HepG2 (cell line): ENCODE data around the gene PRCD. TPM values are rescaled to one million over a fixed set of nuclear protein-coding genes. Genes with fewer than 3 reads are reported as not detected.

Experiments used
- AKNA ChIP-seq: sonication (generic); formaldehyde crosslinking; IDR thresholded peaks from 2 replicates; pipeline ENCODE4 v1.4.0; 2020; ENCODE audit warnings: missing genetic modification reagents, borderline replicate concordance
- ATF1 ChIP-seq: IDR thresholded peaks from 2 replicates; pipeline ENCODE4 v1.6.1; 2016; ENCODE audit warnings: mild to moderate bottlenecking, control low read depth
- CBX5 ChIP-seq: sonication (generic); formaldehyde crosslinking; IDR thresholded peaks from 2 replicates; pipeline ENCODE4 v1.4.0; 2020; ENCODE audit warnings: missing genetic modification reagents, borderline replicate concordance
- CCAR2 ChIP-seq: fragments of 200-400 bp; formaldehyde crosslinking; optimal IDR thresholded peaks from 2 replicates; pipeline ENCODE3; 2018; ENCODE audit warnings: low read depth, mild to moderate bottlenecking, low read length, moderate library complexity
- DRAP1 ChIP-seq: IDR thresholded peaks from 2 replicates; pipeline ENCODE4 v1.6.1; 2016; ENCODE audit warnings: missing genetic modification reagents, missing compliant biosample characterization
- EHMT2 ChIP-seq: fragments of 200-600 bp; sonication (generic); IDR thresholded peaks from 2 replicates; pipeline ENCODE4 v1.7.0; 2017; ENCODE audit warnings: antibody characterized with exemption, low read depth, low read length, borderline replicate concordance
- ETV6 ChIP-seq: sonication (generic); formaldehyde crosslinking; conservative IDR thresholded peaks from 2 replicates; pipeline ENCODE4 v1.4.0; 2020; ENCODE audit warnings: missing genetic modification reagents
- FOXK2 ChIP-seq: fragments of 450-650 bp; IDR thresholded peaks from 2 replicates; pipeline ENCODE4 v1.6.1; 2016
- FOXM1 ChIP-seq: sonication (generic); formaldehyde crosslinking; IDR thresholded peaks from 2 replicates; pipeline ENCODE4 v1.5.0; 2020; ENCODE audit warnings: missing genetic modification reagents
- HDAC2 ChIP-seq: sonication (generic); formaldehyde crosslinking; IDR thresholded peaks from 2 replicates; pipeline ENCODE4 v1.4.0; 2020; ENCODE audit warnings: missing genetic modification reagents
- IKZF5 ChIP-seq: IDR thresholded peaks from 2 replicates; pipeline ENCODE4 v1.6.1; 2018; ENCODE audit warnings: missing genetic modification reagents, mild to moderate bottlenecking, missing compliant biosample characterization
- MXI1 ChIP-seq: IDR thresholded peaks from 3 replicates; pipeline ENCODE4 v1.6.1; 2012; ENCODE audit warnings: low read depth, low read length, inconsistent platforms, borderline replicate concordance
- NFIB ChIP-seq: sonication (generic); formaldehyde crosslinking; IDR thresholded peaks from 2 replicates; pipeline ENCODE4 v1.9.0; 2021; ENCODE audit warnings: missing genetic modification reagents, mild to moderate bottlenecking, borderline replicate concordance
- NFKBIZ ChIP-seq: IDR thresholded peaks from 2 replicates; pipeline ENCODE4 v1.6.1; 2018; ENCODE audit warnings: missing genetic modification reagents, missing compliant biosample characterization
- PCBP2 ChIP-seq: fragments of 200-400 bp; formaldehyde crosslinking; optimal IDR thresholded peaks from 2 replicates; pipeline ENCODE3; 2018; ENCODE audit warnings: low read length, low read depth; ENCODE audit not compliant: poor library complexity, severe bottlenecking
- RARA ChIP-seq: IDR thresholded peaks from 2 replicates; pipeline ENCODE4 v1.6.1; 2016; ENCODE audit warnings: missing genetic modification reagents, missing compliant biosample characterization
- TRIM24 ChIP-seq: sonication (generic); formaldehyde crosslinking; IDR thresholded peaks from 2 replicates; pipeline ENCODE4 v1.8.0; 2022; ENCODE audit warnings: mild to moderate bottlenecking, missing genetic modification reagents
- ZMAT3 ChIP-seq: sonication (generic); formaldehyde crosslinking; conservative IDR thresholded peaks from 2 replicates; pipeline ENCODE4 v1.7.0; 2021; ENCODE audit warnings: missing genetic modification reagents
- ZNF335 ChIP-seq: sonication (generic); formaldehyde crosslinking; IDR thresholded peaks from 2 replicates; pipeline ENCODE4 v1.4.0; 2020; ENCODE audit warnings: missing genetic modification reagents
- ZNF512 ChIP-seq: sonication (generic); formaldehyde crosslinking; IDR thresholded peaks from 2 replicates; pipeline ENCODE4 v1.4.0; 2020; ENCODE audit warnings: mild to moderate bottlenecking, missing genetic modification reagents
- ZNF674 ChIP-seq: sonication (generic); formaldehyde crosslinking; IDR thresholded peaks from 2 replicates; pipeline ENCODE4 v1.5.0; 2020; ENCODE audit warnings: low read depth, mild to moderate bottlenecking, missing genetic modification reagents
- ZNF775 ChIP-seq: sonication (generic); formaldehyde crosslinking; IDR thresholded peaks from 2 replicates; pipeline ENCODE4 v1.4.0; 2020; ENCODE audit warnings: missing genetic modification reagents, mild to moderate bottlenecking, moderate library complexity, borderline replicate concordance
- ZNF782 ChIP-seq: sonication (generic); formaldehyde crosslinking; IDR thresholded peaks from 2 replicates; pipeline ENCODE4 v1.4.0; 2020; ENCODE audit warnings: missing genetic modification reagents, mild to moderate bottlenecking, borderline replicate concordance
- ZNF83 ChIP-seq: sonication (generic); formaldehyde crosslinking; IDR thresholded peaks from 2 replicates; pipeline ENCODE4 v1.4.0; 2020; ENCODE audit warnings: missing genetic modification reagents, mild to moderate bottlenecking, borderline replicate concordance
- polyA plus RNA-seq, 8 experiments: library from polyadenylated mRNA; depleted of rRNA in 3 of 8; stranded (reverse) in 7 of 8; unstranded in 1 of 8; fragments of >200 nt; fragmentation: Illumina TruSeq in 4 of 8; extraction: Trizol in 4 of 8; gene quantifications; 2 replicates each; pipeline versions ENCODE4 v1.2.1 to v1.2.3, GENCODE V29; 2011 to 2016; ENCODE audit warnings: low read depth in 4 of 8, missing spikeins in 1 of 8, mixed read lengths in 1 of 8; ENCODE audit not compliant: insufficient read depth in 1 of 8
- total RNA-seq, 5 experiments: library from RNA; depleted of rRNA; stranded (reverse); fragments of >200 nt; fragmentation: Illumina TruSeq; extraction: Trizol; gene quantifications; 2 replicates each; pipeline ENCODE4 v1.2.3, GENCODE V29; 2016; ENCODE audit warnings: low read depth in 1 of 5

PRCD gene
- total and polyA plus RNA-seq, 2 of the 13 experiments (the other 11 are each of a cell fraction or from before 2014, with no cell fraction given) = 0.51 TPM; not detected in 1

GRCh38 chr17:76556765-76557367 lies 17.0 kb downstream of the PRCD start (continued):
- 0 out of 2 replicates have a peak, but pooled peaks have one; percentile 10 for TF ChIP-seq IKZF5 (CRISPR knock-in tag)
- peak; percentile 69; the same call in 1 of the 2 replicates for TF ChIP-seq HDAC2 (CRISPR knock-in tag)
- TF ChIP-seq FOXM1 (CRISPR knock-in tag) = no peak
- no peak for TF ChIP-seq RARA (CRISPR knock-in tag)
- TF ChIP-seq FOXK2 = no peak
- TF ChIP-seq ZNF674 = 0 out of 2 replicates have a peak, but pooled peaks have one; percentile 3
- no peak for TF ChIP-seq ZNF512 (CRISPR knock-in tag)
- TF ChIP-seq CBX5 = no peak
- TF ChIP-seq ZNF83 (CRISPR knock-in tag) = peak; percentile 4; the same call in 1 of the 2 replicates
- no peak for TF ChIP-seq DRAP1 (CRISPR knock-in tag)
- no peak for TF ChIP-seq EHMT2
- TF ChIP-seq ATF1 (CRISPR knock-in tag) = no peak
- TF ChIP-seq PCBP2 = no peak
- TF ChIP-seq NFKBIZ = no peak
- TF ChIP-seq TRIM24 (CRISPR knock-in tag) = no peak
- TF ChIP-seq ZNF782 (CRISPR knock-in tag) = no peak; the same call in 1 of the 2 replicates
- TF ChIP-seq CCAR2 = no peak
- no peak for TF ChIP-seq ETV6 (CRISPR knock-in tag)
- no peak for TF ChIP-seq ZMAT3
- no peak for TF ChIP-seq ZNF335 (CRISPR knock-in tag)
- no peak for TF ChIP-seq NFIB (CRISPR knock-in tag)
- TF ChIP-seq ZNF775 = no peak
- peak; percentile 52 for TF ChIP-seq AKNA (CRISPR knock-in tag)
- no peak for TF ChIP-seq MXI1
